ENCODE data around the gene ESYT3.

ESYT3 gene

DNA sequence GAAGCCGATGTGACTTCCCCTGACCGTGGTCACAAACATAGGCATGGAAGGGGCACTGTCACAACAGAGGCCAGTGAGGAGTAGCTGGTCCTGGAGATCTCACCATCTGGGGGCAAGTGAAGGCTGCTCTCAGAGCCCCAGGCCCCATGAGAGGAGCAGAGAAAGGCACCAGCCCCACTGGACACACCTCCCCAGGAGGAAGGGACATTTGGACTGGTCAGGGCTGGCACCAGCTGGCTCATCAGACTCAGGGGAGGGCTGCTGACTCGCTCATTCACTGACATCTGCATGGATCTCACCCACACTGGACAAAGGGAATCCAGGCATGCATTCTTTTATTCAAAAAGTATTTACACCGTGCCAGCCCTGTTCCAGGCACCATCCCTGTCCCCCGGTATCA lies 26.8 kb downstream of the ESYT3 start:
- Histone ChIP-seq H4K20me1 (ENCODE audit: insufficient read depth) (no peaks in the 10 kb centered on the region), H3K4me2 (no peak overlapping the region), H3K9ac (no peak overlapping the region), H2AFZ (ENCODE audit: low read depth) (no peak overlapping the region), H3K36me3 (ENCODE audit: insufficient read depth) (no peaks in the 10 kb centered on the region), H3K27me3 (ENCODE audit: insufficient read depth, low read depth) (no peaks in the 10 kb centered on the region), H3K27ac (no peak overlapping the region), H3K4me1 (ENCODE audit: low read depth, poor library complexity, severe bottlenecking) (no peaks in the 10 kb centered on the region), H3K4me3 (IDR thresholded peaks at IDR 0.05; ENCODE audit: insufficient read depth, low read depth, low read length) (no peak overlapping the region), H3K79me2 (ENCODE audit: insufficient read depth, low read depth) (no peaks in the 10 kb centered on the region)
- TF ChIP-seq, protein P1, sequence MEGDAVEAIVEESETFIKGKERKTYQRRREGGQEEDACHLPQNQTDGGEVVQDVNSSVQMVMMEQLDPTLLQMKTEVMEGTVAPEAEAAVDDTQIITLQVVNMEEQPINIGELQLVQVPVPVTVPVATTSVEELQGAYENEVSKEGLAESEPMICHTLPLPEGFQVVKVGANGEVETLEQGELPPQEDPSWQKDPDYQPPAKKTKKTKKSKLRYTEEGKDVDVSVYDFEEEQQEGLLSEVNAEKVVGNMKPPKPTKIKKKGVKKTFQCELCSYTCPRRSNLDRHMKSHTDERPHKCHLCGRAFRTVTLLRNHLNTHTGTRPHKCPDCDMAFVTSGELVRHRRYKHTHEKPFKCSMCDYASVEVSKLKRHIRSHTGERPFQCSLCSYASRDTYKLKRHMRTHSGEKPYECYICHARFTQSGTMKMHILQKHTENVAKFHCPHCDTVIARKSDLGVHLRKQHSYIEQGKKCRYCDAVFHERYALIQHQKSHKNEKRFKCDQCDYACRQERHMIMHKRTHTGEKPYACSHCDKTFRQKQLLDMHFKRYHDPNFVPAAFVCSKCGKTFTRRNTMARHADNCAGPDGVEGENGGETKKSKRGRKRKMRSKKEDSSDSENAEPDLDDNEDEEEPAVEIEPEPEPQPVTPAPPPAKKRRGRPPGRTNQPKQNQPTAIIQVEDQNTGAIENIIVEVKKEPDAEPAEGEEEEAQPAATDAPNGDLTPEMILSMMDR (conservative IDR thresholded peaks at IDR 0.05; ENCODE audit: low read depth, low read length): no peak

DNA sequence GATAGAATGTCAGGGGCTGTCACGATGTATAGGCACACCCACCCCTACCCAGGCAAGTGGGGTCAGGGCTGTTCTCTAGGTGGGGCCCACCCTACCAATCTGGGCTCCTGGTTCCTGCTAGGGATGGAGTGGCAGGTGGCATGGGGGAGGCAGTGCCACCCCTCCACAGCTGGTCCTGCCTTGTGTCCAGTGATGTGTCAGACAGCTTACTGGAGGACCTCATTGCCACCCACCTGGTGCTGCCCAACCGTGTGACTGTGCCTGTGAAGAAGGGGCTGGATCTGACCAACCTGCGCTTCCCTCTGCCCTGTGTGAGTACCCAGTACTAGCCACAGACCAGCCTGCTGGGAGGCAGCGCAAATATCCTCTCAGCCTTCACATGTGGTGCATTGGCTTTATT lies 27.5 kb downstream of the ESYT3 start:
- H3K27ac ChIP-seq: no peak overlapping the region
- no peak overlapping the region for H3K4me2 ChIP-seq
- no peak overlapping the region for H3K9ac ChIP-seq
- H2AFZ ChIP-seq (ENCODE audit: low read depth): no peak overlapping the region
- no peaks in the 10 kb centered on the region for H3K36me3 ChIP-seq (ENCODE audit: insufficient read depth)
- H3K4me1 ChIP-seq (ENCODE audit: low read depth, poor library complexity, severe bottlenecking): no peaks in the 10 kb centered on the region
- no peak overlapping the region for H3K4me3 ChIP-seq (IDR thresholded peaks at IDR 0.05; ENCODE audit: insufficient read depth, low read depth, low read length)
- H4K20me1 ChIP-seq (ENCODE audit: insufficient read depth): no peaks in the 10 kb centered on the region
- no peaks in the 10 kb centered on the region for H3K79me2 ChIP-seq (ENCODE audit: insufficient read depth, low read depth)
- no peaks in the 10 kb centered on the region for H3K27me3 ChIP-seq (ENCODE audit: insufficient read depth, low read depth)
- TF ChIP-seq, protein P1 (conservative IDR thresholded peaks at IDR 0.05; ENCODE audit: low read depth, low read length): no peak

DNA sequence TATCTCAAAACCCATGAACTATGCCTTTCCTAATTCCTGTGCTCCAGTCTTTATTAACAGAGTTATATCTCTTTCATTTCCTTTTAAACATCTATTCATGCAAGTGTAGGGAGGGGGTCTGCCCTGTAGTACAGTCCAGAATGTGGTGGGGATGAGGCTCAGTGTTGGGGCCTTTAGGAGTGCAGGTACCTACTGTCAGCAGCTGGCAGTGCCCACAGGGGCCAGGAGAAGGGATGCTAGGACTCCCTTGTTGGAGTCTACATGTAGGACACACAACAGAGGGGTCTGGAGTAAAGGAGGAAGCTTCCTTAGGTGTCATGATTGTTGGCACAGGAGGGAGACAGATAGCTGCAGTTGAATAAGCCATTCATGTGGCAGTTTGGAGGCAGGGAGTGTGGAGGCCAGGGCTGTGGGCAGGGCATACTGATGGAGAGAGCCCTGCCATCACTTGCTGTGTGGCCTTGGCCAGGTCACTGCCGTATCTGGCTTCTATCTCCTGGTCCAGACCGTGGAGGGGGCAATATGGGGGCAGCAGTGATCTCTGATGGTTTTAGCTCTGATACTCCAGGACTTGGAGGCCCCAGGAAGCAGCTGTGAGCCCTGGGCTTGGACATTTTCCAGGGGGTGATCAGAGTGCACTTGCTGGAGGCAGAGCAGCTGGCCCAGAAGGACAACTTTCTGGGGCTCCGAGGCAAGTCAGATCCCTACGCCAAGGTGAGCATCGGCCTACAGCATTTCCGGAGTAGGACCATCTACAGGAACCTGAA lies 29.5 kb downstream of the ESYT3 start:
- Histone ChIP-seq H3K36me3 (ENCODE audit: insufficient read depth) (no peaks in the 10 kb centered on the region), H3K9ac (no peak overlapping the region), H2AFZ (ENCODE audit: low read depth) (no peak overlapping the region), H4K20me1 (ENCODE audit: insufficient read depth) (no peaks in the 10 kb centered on the region), H3K27ac (no peak overlapping the region), H3K79me2 (ENCODE audit: insufficient read depth, low read depth) (no peaks in the 10 kb centered on the region), H3K4me1 (ENCODE audit: low read depth, poor library complexity, severe bottlenecking) (no peaks in the 10 kb centered on the region), H3K4me3 (IDR thresholded peaks at IDR 0.05; ENCODE audit: insufficient read depth, low read depth, low read length) (no peak overlapping the region), H3K4me2 (no peak overlapping the region), H3K27me3 (ENCODE audit: insufficient read depth, low read depth) (no peaks in the 10 kb centered on the region)
- TF ChIP-seq, protein P1 (conservative IDR thresholded peaks at IDR 0.05; ENCODE audit: low read depth, low read length): no peak

DNA sequence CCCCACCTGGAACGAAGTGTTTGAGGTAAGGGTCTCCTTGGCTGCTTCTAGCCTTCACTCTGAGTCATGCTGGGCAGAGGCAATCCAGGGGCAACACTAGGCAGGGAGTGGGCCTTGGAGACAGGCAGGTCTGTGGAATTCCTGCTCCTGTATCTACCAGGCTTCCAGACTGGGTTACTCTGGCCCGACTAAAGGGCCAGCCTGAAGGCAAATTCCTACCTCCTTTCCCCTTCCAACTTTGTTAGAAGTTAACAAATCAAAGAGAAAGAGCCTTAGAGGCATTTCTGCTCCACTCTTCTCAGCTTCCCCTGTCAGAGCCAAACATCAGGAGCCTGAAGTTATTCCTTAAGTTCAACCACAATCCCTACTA lies 30.1 kb downstream of the ESYT3 start:
- Histone ChIP-seq H3K79me2 (ENCODE audit: insufficient read depth, low read depth) (no peaks in the 10 kb centered on the region), H4K20me1 (ENCODE audit: insufficient read depth) (no peaks in the 10 kb centered on the region), H3K36me3 (ENCODE audit: insufficient read depth) (no peaks in the 10 kb centered on the region), H3K4me2 (no peak overlapping the region), H3K4me1 (ENCODE audit: low read depth, poor library complexity, severe bottlenecking) (no peaks in the 10 kb centered on the region), H3K9ac (no peak overlapping the region), H3K27me3 (ENCODE audit: insufficient read depth, low read depth) (no peaks in the 10 kb centered on the region), H3K4me3 (IDR thresholded peaks at IDR 0.05; ENCODE audit: insufficient read depth, low read depth, low read length) (no peak overlapping the region), H3K27ac (no peak overlapping the region), H2AFZ (ENCODE audit: low read depth) (no peak overlapping the region)
- TF ChIP-seq, protein P1 (conservative IDR thresholded peaks at IDR 0.05; ENCODE audit: low read depth, low read length): no peak

Measured in KMS-11 (cell line).